Endothelial cell of umbilical vein (primary cell): Measurements from ENCODE around the gene KCTD14. TPM values are rescaled to one million over a fixed set of nuclear protein-coding genes. Genes with fewer than 3 reads are reported as not detected.
A peak's percentile ranks its signal among the peaks of the same experiment; 100 is the strongest.

Experiments used
- BruUV-seq: library from RNA; stranded (reverse); fragments of 400-500 nt; replicated peaks from 2 replicates; lab custom pipeline; 2021; lab: Mats Ljungman, UMichigan
- CTCF ChIA-PET: fragments of 300-600, 350-600 bp; sonication (Branson Sonifier 250); formaldehyde crosslinking; loops from one replicate; lab custom pipeline; 2021; ENCODE audit warnings: antibody characterized with exemption, inconsistent platforms; lab: Charles Lee
- POLR2A ChIA-PET: fragments of 300-600, 350-600 bp; sonication (Branson Sonifier 250); formaldehyde crosslinking; loops from one replicate; lab custom pipeline; 2021; ENCODE audit warnings: antibody characterized with exemption, inconsistent platforms; lab: Charles Lee
- DNase-seq: peaks from one replicate; pipeline ENCODE4 v3.0.0-alpha.2; 2011; ENCODE audit warnings: low read depth, low spot score
- FAIRE-seq: peaks from 2 replicates; lab custom pipeline; 2011; peaks lifted over from hg19 to GRCh38; lab: Jason Lieb, UNC
- H2AFZ ChIP-seq: 2 replicates; pipeline ENCODE4 v1.6.0; 2012; ENCODE audit warnings: low read depth, low read length, control low read depth, inconsistent platforms
- H3K27ac ChIP-seq: 2 replicates; pipeline ENCODE4 v1.5.1; 2011; ENCODE audit warnings: low read depth, mild to moderate bottlenecking, control low read depth, low read length, moderate library complexity; ENCODE audit not compliant: insufficient read depth
- H3K27me3 ChIP-seq, 2 experiments: 2 replicates each; pipeline versions ENCODE4 v1.6.0 to v1.6.1; 2011; ENCODE audit warnings: low read length in 2 of 2, mixed read lengths in 1 of 2; ENCODE audit not compliant: control insufficient read depth in 2 of 2, insufficient read depth in 2 of 2
- H3K36me3 ChIP-seq, 2 experiments: 2 replicates in 1 of 2; 3 replicates in 1 of 2; pipeline ENCODE4 v1.5.1; 2011; ENCODE audit warnings: low read length in 2 of 2, mild to moderate bottlenecking in 1 of 2, moderate library complexity in 1 of 2; ENCODE audit not compliant: control insufficient read depth in 2 of 2, insufficient read depth in 2 of 2; ENCODE audit errors: extremely low read depth in 1 of 2
- H3K4me1 ChIP-seq: 3 replicates; pipeline ENCODE4 v1.5.1; 2011; ENCODE audit warnings: mild to moderate bottlenecking, low read length; ENCODE audit not compliant: control insufficient read depth, insufficient read depth; ENCODE audit errors: extremely low read depth
- H3K4me2 ChIP-seq: 2 replicates; pipeline ENCODE4 v1.6.1; 2011; ENCODE audit warnings: low read length, control low read depth, mixed read lengths; ENCODE audit not compliant: insufficient read depth
- H3K4me3 ChIP-seq, 3 experiments: fragments of 200-600 bp in 1 of 3; sonication (generic), shearing (Covaris generic) in 1 of 3; replicated peaks in 1 of 3; 2 replicates each; pipeline ENCODE4 v1.5.1; 2011 to 2016; ENCODE audit warnings: control low read depth in 3 of 3, low read length in 3 of 3, mild to moderate bottlenecking in 2 of 3, inconsistent platforms in 1 of 3, low read depth in 1 of 3, moderate library complexity in 1 of 3; ENCODE audit not compliant: insufficient read depth in 1 of 3
- H3K79me2 ChIP-seq: 2 replicates; pipeline ENCODE4 v1.6.0; 2012; ENCODE audit warnings: low read length, inconsistent platforms; ENCODE audit not compliant: control insufficient read depth, insufficient read depth
- H3K9ac ChIP-seq: replicated peaks from 2 replicates; pipeline ENCODE3; 2011; ENCODE audit warnings: low read length, control low read depth; ENCODE audit not compliant: insufficient read depth; ENCODE audit errors: extremely low read depth
- H3K9me1 ChIP-seq: replicated peaks from 3 replicates; pipeline ENCODE4 v1.6.0; 2011; ENCODE audit warnings: mild to moderate bottlenecking, low read length; ENCODE audit not compliant: control insufficient read depth, insufficient read depth; ENCODE audit errors: extremely low read depth
- H3K9me3 ChIP-seq: replicated peaks from 2 replicates; pipeline ENCODE4 v1.5.1; 2012; ENCODE audit warnings: low read length, inconsistent platforms; ENCODE audit not compliant: control insufficient read depth, insufficient read depth
- H4K20me1 ChIP-seq: replicated peaks from 2 replicates; pipeline ENCODE3; 2011; ENCODE audit warnings: mild to moderate bottlenecking, low read length; ENCODE audit not compliant: control insufficient read depth, insufficient read depth; ENCODE audit errors: extremely low read depth
- CTCF ChIP-seq, 2 donors: IDR thresholded peaks; 1 replicate in 1 of 2; 2 replicates in 1 of 2; pipeline ENCODE4 v1.5.1; 2011; ENCODE audit warnings: low read length in 2 of 2, mild to moderate bottlenecking in 2 of 2, moderate library complexity in 2 of 2, control low read depth in 1 of 2, inconsistent platforms in 1 of 2, low read depth in 1 of 2; ENCODE audit not compliant: insufficient read depth in 1 of 2; ENCODE audit errors: extremely low read depth in 1 of 2
- EZH2 ChIP-seq: IDR thresholded peaks from 2 replicates; pipeline ENCODE4 v1.6.1; 2012; ENCODE audit warnings: borderline replicate concordance, low read depth, mild to moderate bottlenecking, moderate library complexity, low read length, inconsistent platforms; ENCODE audit not compliant: severe bottlenecking
- FOS ChIP-seq: IDR thresholded peaks from 2 replicates; pipeline ENCODE4 v1.6.1; 2011; ENCODE audit warnings: mild to moderate bottlenecking, low read length, moderate library complexity, borderline replicate concordance; ENCODE audit not compliant: insufficient read depth
- GATA2 ChIP-seq: IDR thresholded peaks from 2 replicates; pipeline ENCODE4 v1.7.0; 2011; ENCODE audit warnings: low read depth, mild to moderate bottlenecking, moderate library complexity, mixed read lengths, low read length; ENCODE audit not compliant: insufficient read length, insufficient read depth
- JUN ChIP-seq: IDR thresholded peaks from 2 replicates; pipeline ENCODE4 v1.6.1; 2011; ENCODE audit warnings: borderline replicate concordance, low read depth; ENCODE audit not compliant: insufficient read length, insufficient read depth
- MAX ChIP-seq: IDR thresholded peaks from 2 replicates; pipeline ENCODE4 v1.6.1; 2011; ENCODE audit not compliant: insufficient read depth, insufficient read length
- MYC ChIP-seq: IDR thresholded peaks from one replicate; pipeline ENCODE4 v1.6.1; 2011; ENCODE audit warnings: mild to moderate bottlenecking, low read depth, low read length
- POLR2A ChIP-seq: IDR thresholded peaks from 2 replicates; pipeline ENCODE4 v1.6.1; 2012; ENCODE audit warnings: low read depth, mild to moderate bottlenecking, control low read depth, low read length
- POLR2AphosphoS5 ChIP-seq: IDR thresholded peaks from 2 replicates; pipeline ENCODE4 v1.6.1; 2012; ENCODE audit warnings: low read depth, mild to moderate bottlenecking, control low read depth, low read length, moderate library complexity; ENCODE audit not compliant: insufficient read depth
- dilution Hi-C: fragments of 300-500 bp; cut with MboI; formaldehyde crosslinking; loops from one replicate; pipeline ENCODE4 v1.15.0; 2019; ENCODE audit warnings: low sequenced_read_pairs; ENCODE audit not compliant: extremely low pct_ligation_motif_present
- intact Hi-C: fragments of 100-400 bp; cut with micrococcal nuclease; formaldehyde crosslinking; loops from one replicate; pipeline ENCODE4 v1.10.0; 2022
- polyA plus RNA-seq, 4 experiments: library from polyadenylated mRNA; depleted of rRNA in 3 of 4; stranded (reverse) in 3 of 4; unstranded in 1 of 4; fragments of >200 nt; gene quantifications; 2 replicates each; pipeline versions ENCODE4 v1.2.1 to v1.2.3, GENCODE V29; 2011 to 2012; ENCODE audit warnings: missing spikeins in 1 of 4
- total RNA-seq: library from RNA; stranded (reverse); gene quantifications from 2 replicates; pipeline ENCODE4 v1.2.3, GENCODE V29; 2021

Gene KCTD14
- total and polyA plus RNA-seq, 2 donors (not counting 3 experiments of a cell fraction or from before 2014, with no cell fraction given): 0.57 to 1.8 TPM

- H3K4me2 ChIP-seq: peak overlapping the region; percentile 97
- intact Hi-C loops (loop anchor here (1.0 to 2.0 kb wide), 3 partner anchors 37 to 567 kb away; partner anchors contain the start of gene AAMDC), dilution Hi-C loops (no loop called here)
- ChIA-PET CTCF (interaction anchor here (1.1 to 1.6 kb wide), 5 partner anchors 9 to 570 kb away, joined by 3 to 20 read pairs (median 4); no protein-coding TSS in a partner anchor), POLR2A (interaction anchor here (0.6 to 1.2 kb wide), 2 partner anchors 47 to 174 kb away, joined by 3 to 4 read pairs; no protein-coding TSS in a partner anchor)
- H3K79me2 ChIP-seq: peaks cover 18% of the 10 kb centered on the region
- H3K27me3 ChIP-seq: no peaks in the 10 kb centered on the region
- H3K9me1 ChIP-seq: no peaks in the 10 kb centered on the region
- peak overlapping the region; percentile 88 for H2AFZ ChIP-seq
- H3K4me1 ChIP-seq: peaks cover 15% of the 10 kb centered on the region
- H3K36me3 ChIP-seq: peaks cover 2% of the 10 kb centered on the region in 2 experiments
- H3K9me3 ChIP-seq: no peaks in the 10 kb centered on the region
- TF ChIP-seq MAX (no peak), CTCF (IDR thresholded peaks at IDR 0.05; ENCODE audit: extremely low read depth in 1 of 2, insufficient read depth in 1 of 2, low read depth in 1 of 2, low read length in 2 of 2) (no peak), POLR2A (no peak), EZH2 (no peak), GATA2 (no peak), POLR2AphosphoS5 (no peak), FOS (no peak), JUN (no peak), MYC (no peak)
- no peak for FAIRE-seq
- H3K27ac ChIP-seq: peak overlapping the region; percentile 36
- H3K4me3 ChIP-seq: peak overlapping the region; percentile 75 to 99 (median 95)
- TSS peak; percentile 66 for BruUV-seq
- DNase-seq: no peak
- peak overlapping the region; percentile 89 for H3K9ac ChIP-seq
- no peaks in the 10 kb centered on the region for H4K20me1 ChIP-seq
These were observed 29.2 kb downstream of the KCTD14 start for GRCh38 chr11:77993902-77994301.
